ENCODE results near the gene MAP3K7CL.
A peak's percentile ranks its signal among the peaks of the same experiment; 100 is the strongest.

MAP3K7CL gene

GRCh38 chr21:29195981-29196669, 65.7 kb downstream of the MAP3K7CL start:
- Histone ChIP-seq H3K36me3 (ENCODE audit: control insufficient read depth in 1 of 2, insufficient read depth in 2 of 2, low read length in 2 of 2) (no peaks in the 10 kb centered on the region), H3K79me1 (ENCODE audit: low read length) (peaks cover 1% of the 10 kb centered on the region), H2AK5ac (ENCODE audit: low read length) (no peak overlapping the region), H4K12ac (ENCODE audit: low read depth, low read length) (no peak overlapping the region), H3K27me3 (ENCODE audit: insufficient read depth, low read length) (no peaks in the 10 kb centered on the region), H3K23ac (ENCODE audit: low read length) (no peak overlapping the region), H2BK120ac (ENCODE audit: insufficient read depth, low read length, poor library complexity) (no peak overlapping the region), H4K8ac (ENCODE audit: low read depth, low read length) (no peak overlapping the region), H3K4me1 (ENCODE audit: control insufficient read depth in 1 of 2, insufficient read depth in 2 of 2, low read length in 2 of 2) (peaks cover 0 to 3% of the 10 kb centered on the region in 2 experiments), H3K18ac (ENCODE audit: low read length) (no peak overlapping the region), H2AFZ (ENCODE audit: insufficient read depth, low read length, poor library complexity) (no peak overlapping the region), H3K4ac (ENCODE audit: low read depth, low read length) (no peak overlapping the region), H3K27ac (ENCODE audit: low read depth, low read length) (no peak overlapping the region), H3K14ac (ENCODE audit: low read length) (no peak overlapping the region), H3K9ac (ENCODE audit: low read length) (no peak overlapping the region), H3K79me2 (ENCODE audit: control insufficient read depth, insufficient read depth, low read length, poor library complexity) (no peaks in the 10 kb centered on the region), H4K91ac (ENCODE audit: low read depth, low read length) (no peak overlapping the region), H3K4me3 (ENCODE audit: low read depth, low read length) (no peak overlapping the region), H3K9me3 (ENCODE audit: insufficient read depth, low read depth, low read length) (no peaks in the 10 kb centered on the region), H2BK12ac (ENCODE audit: low read length) (no peak overlapping the region), H3K4me2 (ENCODE audit: low read length) (peak overlapping the region; percentile 10), H2BK5ac (ENCODE audit: low read depth, low read length, poor library complexity) (no peak overlapping the region)
- WGBS (ENCODE audit: extremely low coverage, insufficient coverage, insufficient read length), result no CpG with 5 or more reads among the region's 8 CpGs
- peak; percentile 86 for DNase-seq

DNA sequence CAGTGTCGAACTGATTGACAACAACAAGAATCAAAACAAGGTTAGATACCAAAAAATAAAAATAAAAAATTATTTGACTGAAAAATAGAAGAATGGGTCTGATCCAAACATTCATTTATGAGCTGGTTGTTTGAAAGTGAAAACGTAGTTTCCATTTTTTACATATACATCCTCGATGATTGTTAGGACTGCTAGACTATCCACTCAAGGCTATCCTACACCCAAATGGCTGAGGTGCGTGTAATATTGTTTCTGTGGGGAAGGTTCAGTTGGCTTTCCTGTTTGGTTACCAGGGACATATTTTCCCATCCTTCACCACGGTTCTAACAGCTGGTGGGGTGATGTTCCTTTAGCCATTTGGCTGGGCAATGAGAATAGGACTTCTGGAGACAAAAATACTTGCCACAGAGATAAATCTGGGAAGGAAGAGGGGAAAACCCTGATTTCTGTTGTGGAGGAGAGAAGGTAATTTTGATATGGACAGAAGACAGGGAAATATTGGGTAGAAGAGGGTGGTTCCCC, 66.3 kb downstream of the MAP3K7CL start:
- Histone ChIP-seq H3K27me3 (ENCODE audit: insufficient read depth, low read length) (no peaks in the 10 kb centered on the region), H4K91ac (ENCODE audit: low read depth, low read length) (peak overlapping the region; percentile 52), H3K4me1 (ENCODE audit: control insufficient read depth in 1 of 2, insufficient read depth in 2 of 2, low read length in 2 of 2) (peaks cover 0 to 3% of the 10 kb centered on the region in 2 experiments), H3K4me2 (ENCODE audit: low read length) (no peak overlapping the region), H3K79me2 (ENCODE audit: control insufficient read depth, insufficient read depth, low read length, poor library complexity) (no peaks in the 10 kb centered on the region), H3K79me1 (ENCODE audit: low read length) (peaks cover 1% of the 10 kb centered on the region), H2AK5ac (ENCODE audit: low read length) (no peak overlapping the region), H4K8ac (ENCODE audit: low read depth, low read length) (no peak overlapping the region), H4K12ac (ENCODE audit: low read depth, low read length) (no peak overlapping the region), H3K23ac (ENCODE audit: low read length) (no peak overlapping the region), H3K36me3 (ENCODE audit: control insufficient read depth in 1 of 2, insufficient read depth in 2 of 2, low read length in 2 of 2) (no peaks in the 10 kb centered on the region), H3K14ac (ENCODE audit: low read length) (no peak overlapping the region), H2AFZ (ENCODE audit: insufficient read depth, low read length, poor library complexity) (no peak overlapping the region), H2BK5ac (ENCODE audit: low read depth, low read length, poor library complexity) (no peak overlapping the region), H2BK120ac (ENCODE audit: insufficient read depth, low read length, poor library complexity) (no peak overlapping the region), H3K27ac (ENCODE audit: low read depth, low read length) (no peak overlapping the region), H2BK12ac (ENCODE audit: low read length) (no peak overlapping the region), H3K4ac (ENCODE audit: low read depth, low read length) (no peak overlapping the region), H3K9ac (ENCODE audit: low read length) (no peak overlapping the region), H3K18ac (ENCODE audit: low read length) (no peak overlapping the region), H3K9me3 (ENCODE audit: insufficient read depth, low read depth, low read length) (no peaks in the 10 kb centered on the region), H3K4me3 (ENCODE audit: low read depth, low read length) (no peak overlapping the region)
- no CpG with 5 or more reads among the region's 5 CpGs for WGBS (ENCODE audit: extremely low coverage, insufficient coverage, insufficient read length)
- no peak for DNase-seq

GRCh38 chr21:29201186-29201585, 70.7 kb downstream of the MAP3K7CL start:
- Histone ChIP-seq H3K27ac (ENCODE audit: low read depth, low read length) (no peak overlapping the region), H2BK12ac (ENCODE audit: low read length) (no peak overlapping the region), H4K91ac (ENCODE audit: low read depth, low read length) (no peak overlapping the region), H2BK120ac (ENCODE audit: insufficient read depth, low read length, poor library complexity) (no peak overlapping the region), H3K4me3 (ENCODE audit: low read depth, low read length) (no peak overlapping the region), H3K18ac (ENCODE audit: low read length) (no peak overlapping the region), H3K4me2 (ENCODE audit: low read length) (no peak overlapping the region), H4K12ac (ENCODE audit: low read depth, low read length) (no peak overlapping the region), H3K79me2 (ENCODE audit: control insufficient read depth, insufficient read depth, low read length, poor library complexity) (no peaks in the 10 kb centered on the region), H2BK5ac (ENCODE audit: low read depth, low read length, poor library complexity) (no peak overlapping the region), H2AFZ (ENCODE audit: insufficient read depth, low read length, poor library complexity) (no peak overlapping the region), H3K9ac (ENCODE audit: low read length) (no peak overlapping the region), H4K8ac (ENCODE audit: low read depth, low read length) (no peak overlapping the region), H3K4ac (ENCODE audit: low read depth, low read length) (no peak overlapping the region), H2AK5ac (ENCODE audit: low read length) (no peak overlapping the region), H3K14ac (ENCODE audit: low read length) (no peak overlapping the region), H3K36me3 (ENCODE audit: control insufficient read depth in 1 of 2, insufficient read depth in 2 of 2, low read length in 2 of 2) (no peaks in the 10 kb centered on the region), H3K79me1 (ENCODE audit: low read length) (no peaks in the 10 kb centered on the region), H3K23ac (ENCODE audit: low read length) (no peak overlapping the region), H3K4me1 (ENCODE audit: control insufficient read depth in 1 of 2, insufficient read depth in 2 of 2, low read length in 2 of 2) (peaks cover 0 to 2% of the 10 kb centered on the region in 2 experiments), H3K27me3 (ENCODE audit: insufficient read depth, low read length) (no peaks in the 10 kb centered on the region), H3K9me3 (ENCODE audit: insufficient read depth, low read depth, low read length) (no peaks in the 10 kb centered on the region)
- DNase-seq, result no peak

DNA sequence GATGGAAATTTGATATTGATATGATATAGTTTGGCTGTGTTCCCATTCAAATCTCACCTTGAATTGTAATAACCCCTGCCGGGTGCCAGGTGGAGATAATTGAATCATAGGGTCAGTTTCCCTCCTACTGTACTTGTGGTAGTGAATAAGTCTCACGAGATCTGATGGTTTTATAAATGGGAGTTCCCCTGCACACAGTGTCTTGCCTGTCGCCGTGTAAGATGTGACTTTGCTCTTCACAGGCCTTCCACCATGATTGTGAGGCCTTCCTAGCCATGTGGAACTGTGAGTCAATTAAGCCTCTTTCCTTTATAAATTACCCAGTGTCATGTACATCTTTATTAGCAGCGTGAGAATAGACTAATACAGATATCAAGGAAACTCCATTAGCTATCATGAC, 74.6 kb downstream of the MAP3K7CL start:
- Histone ChIP-seq H3K27me3 (ENCODE audit: insufficient read depth, low read length) (no peaks in the 10 kb centered on the region), H3K4me3 (ENCODE audit: low read depth, low read length) (no peak overlapping the region), H3K18ac (ENCODE audit: low read length) (no peak overlapping the region), H3K14ac (ENCODE audit: low read length) (no peak overlapping the region), H4K12ac (ENCODE audit: low read depth, low read length) (no peak overlapping the region), H3K9me3 (ENCODE audit: insufficient read depth, low read depth, low read length) (no peaks in the 10 kb centered on the region), H2BK12ac (ENCODE audit: low read length) (no peak overlapping the region), H3K27ac (ENCODE audit: low read depth, low read length) (no peak overlapping the region), H2AFZ (ENCODE audit: insufficient read depth, low read length, poor library complexity) (no peak overlapping the region), H3K9ac (ENCODE audit: low read length) (no peak overlapping the region), H3K23ac (ENCODE audit: low read length) (no peak overlapping the region), H2BK120ac (ENCODE audit: insufficient read depth, low read length, poor library complexity) (no peak overlapping the region), H2BK5ac (ENCODE audit: low read depth, low read length, poor library complexity) (no peak overlapping the region), H4K8ac (ENCODE audit: low read depth, low read length) (no peak overlapping the region), H4K91ac (ENCODE audit: low read depth, low read length) (no peak overlapping the region), H3K4me1 (ENCODE audit: control insufficient read depth in 1 of 2, insufficient read depth in 2 of 2, low read length in 2 of 2) (no peaks in the 10 kb centered on the region), H3K36me3 (ENCODE audit: control insufficient read depth in 1 of 2, insufficient read depth in 2 of 2, low read length in 2 of 2) (no peaks in the 10 kb centered on the region), H3K4me2 (ENCODE audit: low read length) (no peak overlapping the region), H3K79me1 (ENCODE audit: low read length) (no peaks in the 10 kb centered on the region), H3K79me2 (ENCODE audit: control insufficient read depth, insufficient read depth, low read length, poor library complexity) (no peaks in the 10 kb centered on the region), H3K4ac (ENCODE audit: low read depth, low read length) (no peak overlapping the region), H2AK5ac (ENCODE audit: low read length) (no peak overlapping the region)
- DNase-seq, result no peak
- no CpG with 5 or more reads among the region's 5 CpGs for WGBS (ENCODE audit: extremely low coverage, insufficient coverage, insufficient read length)

Data from trophoblast cell (in vitro differentiated cells and primary cell).